NK-92 treated with Interleukin-12 subunit alpha and Interleukin-12 subunit beta, amount 100 ng/mL, for 24 hours (cell line): ENCODE results near the gene UBE2H.
"Not testable (repeated sequence)": the region's sequence is repeated elsewhere in the genome, so short reads cannot be mapped to it uniquely, and the experiment has no call there.

Source experiments
- DNase-seq: peaks from one replicate; lab custom pipeline; 2025; lab: John Stamatoyannopoulos, UW

The UBE2H gene

DNA sequence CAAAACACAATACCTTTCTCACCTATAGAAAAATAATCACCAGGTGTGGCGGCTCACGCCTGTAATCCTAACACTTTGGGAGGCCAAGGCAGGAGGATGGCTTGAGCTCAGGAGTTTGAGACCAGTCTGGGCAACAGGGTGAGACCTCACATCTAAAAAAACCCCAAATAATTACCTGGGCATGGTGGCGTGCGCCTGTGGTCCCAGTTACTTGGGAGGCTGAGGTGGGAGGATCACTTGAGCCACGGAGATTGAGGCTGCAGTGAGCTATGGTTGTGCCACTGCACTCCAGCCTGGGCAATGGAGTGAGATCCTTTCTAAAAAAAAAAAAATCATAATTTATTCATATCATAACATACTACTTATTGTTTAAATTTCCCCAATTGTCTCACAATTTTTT, 129.6 kb downstream of the UBE2H start:
- not testable (repeated sequence) for DNase-seq

DNA sequence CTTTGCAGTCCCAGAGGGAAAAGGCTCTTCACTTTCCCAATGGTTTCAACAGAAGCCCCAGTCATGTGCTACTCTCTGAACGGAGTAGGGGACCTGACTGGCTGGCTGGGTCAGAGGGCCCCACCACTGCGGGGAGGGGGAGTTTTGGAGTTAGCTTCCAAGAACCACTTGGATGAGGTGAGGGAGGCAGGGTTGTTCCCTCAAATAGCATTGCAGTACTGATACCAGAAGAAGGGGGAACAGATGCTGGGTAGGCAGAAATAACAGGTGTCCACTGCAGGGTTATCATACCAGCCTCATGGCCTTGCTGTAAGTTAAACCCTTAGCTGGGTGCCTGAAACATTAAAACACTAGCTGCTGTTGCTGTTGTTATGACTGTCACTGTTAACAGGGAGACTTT, 131.3 kb downstream of the UBE2H start:
- DNase-seq: no peak

DNA sequence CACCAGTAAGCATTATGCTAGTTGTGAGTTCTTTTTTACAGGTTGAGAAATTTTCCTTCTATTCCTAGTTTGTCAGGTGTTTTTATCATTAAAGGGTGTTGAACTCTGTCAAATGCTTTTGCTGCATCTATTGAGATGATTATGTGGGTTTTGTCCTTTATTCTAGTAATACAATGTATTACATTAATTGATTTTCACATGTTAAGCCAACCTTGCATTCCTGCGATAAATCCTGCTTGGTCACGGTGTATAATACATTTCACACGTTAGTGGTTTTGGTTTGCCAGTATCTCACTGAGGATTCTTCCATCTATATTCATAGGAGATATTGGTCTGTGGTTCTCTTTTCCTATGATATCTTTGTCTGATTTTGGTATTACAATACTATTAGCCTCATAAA, 136.0 kb downstream of the UBE2H start:
- no peak for DNase-seq

DNA sequence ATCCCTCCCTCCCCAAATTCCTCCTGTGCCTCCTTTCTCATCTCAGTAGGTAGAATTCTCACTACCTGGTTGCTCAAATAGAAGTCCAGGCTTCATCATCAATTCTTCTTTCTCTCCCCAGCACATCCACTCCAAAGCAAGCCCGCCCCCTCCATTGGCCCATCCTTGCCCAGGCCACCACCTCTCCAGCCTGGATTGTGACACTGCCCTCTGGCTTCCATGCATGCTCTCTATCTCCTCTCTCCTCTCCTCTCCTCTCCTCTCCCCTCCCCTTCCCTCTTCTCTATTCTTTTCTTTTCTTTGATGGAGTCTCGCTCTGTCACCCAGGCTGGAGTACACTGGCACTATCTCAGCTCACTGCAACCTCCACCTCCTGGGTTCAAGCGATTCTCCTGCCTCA, 144.9 kb downstream of the UBE2H start:
- DNase-seq: no peak

DNA sequence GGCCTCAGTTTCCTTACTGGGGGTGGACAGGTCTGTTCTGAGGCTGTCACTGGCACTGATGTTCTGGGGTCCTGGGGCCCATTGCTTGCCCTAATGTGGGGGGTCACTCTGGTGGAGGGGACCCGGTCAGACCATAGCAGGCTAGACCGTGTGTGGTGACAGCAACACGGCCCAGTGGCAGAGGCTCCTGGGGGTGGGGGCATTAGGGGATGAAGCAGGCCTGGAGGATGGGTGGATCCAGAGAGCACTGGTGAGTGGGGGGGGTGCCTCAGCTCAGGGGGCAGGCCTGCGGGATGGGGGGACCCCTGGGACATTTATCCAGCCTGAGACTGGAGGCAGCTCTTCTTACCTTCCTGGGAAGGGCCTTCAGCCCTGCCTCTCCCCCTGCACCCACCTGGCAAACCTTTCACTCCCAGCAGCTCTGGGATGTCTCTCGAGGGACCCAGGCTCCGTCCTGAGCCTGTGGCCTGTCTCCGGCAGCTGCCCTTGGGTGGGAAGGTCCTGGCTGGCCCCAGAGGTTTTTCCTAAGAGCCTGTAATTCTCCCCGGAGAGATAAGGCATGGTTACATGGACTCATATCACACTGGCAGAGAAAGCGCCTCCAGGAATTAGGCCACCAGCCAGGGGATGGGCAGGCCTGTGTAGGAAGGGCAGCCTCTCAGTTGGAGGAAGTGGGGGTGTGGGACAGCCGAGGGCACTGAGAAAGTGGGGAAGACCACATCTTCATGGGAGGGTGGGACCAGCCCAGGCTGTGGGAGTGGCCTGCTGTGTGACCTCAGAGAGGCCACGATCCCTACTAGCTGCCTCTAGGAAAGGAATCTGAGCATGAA, 147.7 kb downstream of the UBE2H start:
- DNase-seq: no peak

DNA sequence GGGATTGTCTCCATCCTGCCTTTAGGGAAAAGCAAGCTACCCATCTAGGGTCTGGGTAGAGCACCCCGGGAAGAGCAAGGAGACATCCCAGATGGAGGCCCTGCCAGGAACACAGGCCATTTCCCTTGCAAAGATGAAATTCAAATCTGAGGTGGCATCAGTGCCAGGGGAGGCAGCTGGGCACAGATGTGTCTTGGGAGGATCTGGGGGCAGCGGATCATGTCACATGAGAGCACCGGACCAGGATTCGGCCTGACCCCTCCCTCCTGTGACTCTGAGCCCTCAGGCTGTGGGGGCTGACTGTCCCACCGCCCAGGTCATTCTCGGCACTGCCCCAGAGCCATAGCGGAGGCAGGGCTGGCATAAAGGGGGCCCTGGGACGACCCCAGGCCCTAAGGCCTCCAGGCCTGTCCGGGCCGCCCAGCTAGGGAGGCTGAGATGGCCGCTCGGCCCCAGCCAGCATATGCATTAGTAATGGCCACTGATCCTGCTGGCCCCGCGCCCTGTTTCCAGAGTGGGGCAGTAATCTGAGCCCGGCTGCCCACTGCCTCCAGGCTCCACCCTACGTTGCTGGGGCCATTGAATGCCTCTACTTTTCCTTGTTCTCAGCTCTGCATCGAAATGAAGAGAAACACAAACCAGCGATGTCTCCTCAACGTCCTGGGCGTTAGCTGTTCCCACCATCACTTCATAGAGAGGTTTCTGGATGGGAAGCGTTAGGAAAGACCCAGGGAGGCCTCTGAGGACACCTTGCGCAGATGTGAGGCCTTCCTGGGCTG, 148.5 kb downstream of the UBE2H start:
- DNase-seq: no peak

DNA sequence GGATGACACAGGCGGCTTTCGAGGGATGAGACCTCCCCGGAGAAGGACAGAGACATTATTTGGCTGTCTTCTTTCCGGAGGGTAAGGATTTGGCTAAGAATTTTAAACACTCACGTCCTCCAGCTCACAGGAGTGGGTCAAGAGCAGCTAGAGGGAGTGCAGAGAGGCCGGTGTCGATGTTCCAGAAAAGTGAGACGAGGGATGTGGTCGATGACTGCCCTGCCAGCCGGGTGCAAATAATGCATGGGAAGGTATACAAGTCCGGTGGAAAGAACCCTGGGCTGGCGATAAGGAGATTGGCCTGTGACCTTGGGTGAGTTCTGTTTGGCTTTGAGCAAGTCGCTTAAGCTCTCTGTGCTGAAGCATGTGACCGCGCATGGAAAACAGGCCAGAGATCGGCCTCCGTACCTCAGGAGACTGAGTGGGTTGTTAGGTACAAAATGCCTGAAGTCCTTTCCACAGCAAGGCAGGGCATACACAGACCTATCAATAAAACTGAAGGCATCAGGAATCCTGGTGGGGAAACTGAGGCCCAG, 149.1 kb downstream of the UBE2H start:
- DNase-seq: no peak

DNA sequence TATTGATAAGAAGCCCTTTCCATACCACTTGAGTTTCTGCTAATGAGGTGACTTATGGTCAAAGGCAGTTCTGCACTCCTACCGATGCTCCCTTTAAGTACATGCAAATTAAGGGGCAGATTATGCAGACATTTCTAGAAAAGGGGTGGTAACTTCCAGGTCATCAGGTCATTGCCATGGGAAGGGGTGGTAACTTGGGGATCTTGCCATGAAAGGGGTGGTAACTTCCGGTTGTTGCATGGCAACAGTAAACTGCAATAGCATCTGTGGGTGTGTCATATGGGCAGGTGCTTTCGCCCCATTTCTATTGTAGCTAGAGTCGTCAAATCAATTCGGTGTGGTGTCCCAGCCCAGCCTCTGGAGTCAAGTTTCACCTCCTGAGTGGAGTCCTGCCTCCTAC, 150.9 kb downstream of the UBE2H start:
- no peak for DNase-seq

DNA sequence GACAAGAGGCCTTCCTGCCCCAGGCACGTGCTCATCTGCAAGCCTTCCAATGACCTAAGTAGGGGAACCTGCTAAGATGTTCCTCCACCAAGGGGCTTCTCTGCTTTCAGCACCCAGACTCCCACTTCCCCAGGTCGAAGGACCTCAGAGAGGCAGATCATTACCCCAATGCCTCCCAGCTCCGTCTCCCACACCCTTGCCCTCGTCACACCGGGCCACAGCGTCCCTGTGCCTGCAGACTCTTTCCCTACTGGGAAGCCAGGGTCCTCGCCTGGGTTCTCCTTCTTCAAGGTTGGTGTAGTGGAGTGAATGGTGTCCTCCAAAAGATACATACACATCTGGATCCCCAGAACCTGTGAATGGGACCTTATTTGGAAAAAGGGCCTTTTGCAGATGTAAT, 151.9 kb downstream of the UBE2H start:
- DNase-seq: no peak

DNA sequence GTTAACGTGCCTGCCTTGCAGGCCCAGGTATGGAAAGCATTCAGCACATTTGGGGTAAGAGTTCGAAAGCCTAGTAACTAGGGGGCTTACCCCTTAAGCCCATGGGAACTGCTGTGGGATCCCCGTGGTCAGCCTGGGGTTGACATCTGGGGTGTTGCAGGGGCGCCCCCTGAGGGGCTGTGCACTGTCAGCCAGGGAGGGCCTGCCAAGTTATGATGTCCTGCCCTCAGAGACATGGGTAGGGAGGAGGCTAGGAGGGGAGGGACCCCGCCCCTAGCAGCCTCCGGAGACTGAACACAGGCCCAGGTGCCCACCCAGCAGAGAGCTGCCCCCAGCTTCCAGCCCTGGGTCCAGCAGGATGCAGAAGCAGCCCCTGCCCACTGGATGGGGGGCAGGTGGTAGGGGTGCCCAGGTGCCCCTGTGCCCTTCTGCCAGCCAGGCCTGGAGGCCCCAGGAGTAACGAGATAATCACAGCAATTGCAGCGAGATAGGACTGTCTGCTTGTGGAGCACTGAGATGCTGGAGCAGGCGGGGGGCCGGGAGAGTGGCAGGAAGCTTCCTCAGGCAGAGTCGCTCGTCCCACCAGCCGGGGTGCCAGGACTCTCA, 153.3 kb downstream of the UBE2H start:
- DNase-seq: no peak

DNA sequence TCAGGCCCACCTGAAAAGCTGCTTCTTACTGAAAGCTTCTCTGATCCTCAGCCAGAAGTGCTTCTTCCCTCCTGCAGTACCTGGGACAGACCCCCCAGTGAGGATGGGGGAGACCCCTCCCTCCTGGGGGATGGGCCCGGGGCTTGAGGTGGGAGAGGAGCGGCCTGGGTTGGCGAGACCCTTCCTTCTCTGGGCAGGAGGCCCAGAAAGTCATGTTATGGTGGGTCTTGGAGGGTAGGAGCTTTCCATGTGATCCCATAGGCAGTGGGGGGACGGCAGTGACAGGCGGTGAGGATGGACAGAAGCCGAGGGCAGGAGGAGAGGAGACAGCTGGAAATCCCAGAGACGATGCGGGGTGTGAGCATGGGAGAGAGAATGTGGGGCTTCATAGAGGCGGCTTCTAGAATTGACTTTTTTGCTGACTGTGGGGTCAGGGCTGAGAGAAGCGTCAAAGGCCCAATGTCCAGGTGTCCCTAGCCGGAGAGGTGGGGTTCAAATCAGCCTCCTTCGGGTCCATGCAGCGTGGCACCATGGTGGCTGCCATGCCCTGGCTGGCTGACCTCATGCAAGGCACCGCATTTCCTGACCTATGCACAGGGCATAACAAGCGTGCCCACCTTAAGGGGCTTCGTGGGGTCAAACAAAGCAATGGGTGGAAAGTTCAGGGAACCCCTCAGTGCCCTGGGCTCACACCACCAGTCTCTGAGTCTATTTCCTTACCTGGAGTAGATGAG, 154.0 kb downstream of the UBE2H start:
- DNase-seq: no peak

DNA sequence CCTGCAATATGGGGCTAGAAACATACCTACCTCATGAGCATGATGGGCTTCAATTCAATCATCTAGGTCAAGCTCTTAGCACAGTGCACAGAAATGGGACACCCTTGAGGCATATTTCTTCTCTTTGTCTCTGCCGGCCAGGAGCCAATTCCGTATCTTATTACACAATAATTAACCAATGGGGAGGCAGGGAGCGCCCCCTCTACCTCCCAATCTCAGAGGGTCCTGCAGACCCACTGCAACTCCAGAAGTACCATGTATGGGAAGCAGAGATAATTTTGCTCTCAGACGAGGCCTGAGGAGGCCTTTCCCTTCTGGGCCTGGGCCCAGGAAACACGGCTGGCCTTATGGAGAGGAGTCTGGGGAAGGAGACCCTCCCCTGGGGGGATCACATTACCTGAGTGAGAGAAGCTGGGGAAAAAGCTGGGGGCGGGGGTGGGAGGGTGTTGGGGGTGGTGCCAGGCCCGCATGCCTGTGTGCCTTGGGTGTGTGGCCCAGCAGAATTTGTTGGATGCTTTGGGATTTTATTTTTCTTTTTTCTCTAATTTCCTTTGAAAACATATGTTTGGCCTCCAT, 155.5 kb downstream of the UBE2H start:
- DNase-seq: no peak

DNA sequence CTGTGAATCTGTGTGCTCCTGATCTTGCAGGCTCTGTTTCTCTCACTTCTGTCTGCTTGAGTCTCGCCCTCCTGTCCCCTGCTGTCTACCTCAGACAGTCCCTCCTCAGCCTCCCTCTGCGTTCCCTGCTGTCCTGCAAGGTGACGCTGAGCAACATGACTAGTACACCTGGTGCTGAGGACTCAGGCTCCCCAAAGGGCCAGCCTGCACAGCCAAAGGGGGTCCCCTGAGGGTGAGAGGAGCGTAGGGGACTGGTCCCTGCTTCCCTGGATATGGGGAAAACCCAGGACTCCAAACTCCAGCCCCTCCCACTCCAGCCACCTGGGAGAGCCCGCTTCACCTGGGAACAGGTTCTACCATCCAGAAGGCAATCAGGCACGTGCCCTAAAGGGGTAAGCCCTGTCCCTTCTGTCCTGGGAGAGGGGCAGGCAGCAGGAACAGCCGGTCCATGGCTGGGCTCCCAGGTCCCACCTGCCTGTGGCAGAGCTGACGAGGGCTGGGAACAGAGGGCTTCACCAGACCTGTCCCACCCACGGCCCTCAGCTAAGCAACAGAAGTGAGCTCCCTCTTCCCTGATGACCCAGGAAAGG, 156.5 kb downstream of the UBE2H start:
- DNase-seq: no peak

DNA sequence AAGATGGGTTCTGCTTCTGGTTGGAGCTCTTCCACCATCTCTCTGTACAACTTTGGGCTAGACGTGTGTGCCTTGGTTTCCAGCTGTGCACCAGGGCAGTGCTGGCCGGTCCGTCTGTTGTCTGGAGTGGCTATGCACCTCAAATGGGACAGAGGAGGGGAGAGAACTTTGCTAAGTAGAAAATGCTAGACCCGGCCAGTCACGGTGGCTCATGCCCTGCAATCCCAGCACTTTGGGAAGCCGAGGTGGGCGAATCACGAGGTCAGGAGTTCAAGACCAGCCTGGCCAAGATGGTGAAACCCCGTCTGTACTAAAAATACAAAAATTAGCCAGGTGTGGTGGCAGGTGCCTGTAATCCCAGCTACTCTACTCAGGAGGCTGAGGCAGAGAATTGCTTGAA, 158.3 kb downstream of the UBE2H start:
- not testable (repeated sequence) for DNase-seq

DNA sequence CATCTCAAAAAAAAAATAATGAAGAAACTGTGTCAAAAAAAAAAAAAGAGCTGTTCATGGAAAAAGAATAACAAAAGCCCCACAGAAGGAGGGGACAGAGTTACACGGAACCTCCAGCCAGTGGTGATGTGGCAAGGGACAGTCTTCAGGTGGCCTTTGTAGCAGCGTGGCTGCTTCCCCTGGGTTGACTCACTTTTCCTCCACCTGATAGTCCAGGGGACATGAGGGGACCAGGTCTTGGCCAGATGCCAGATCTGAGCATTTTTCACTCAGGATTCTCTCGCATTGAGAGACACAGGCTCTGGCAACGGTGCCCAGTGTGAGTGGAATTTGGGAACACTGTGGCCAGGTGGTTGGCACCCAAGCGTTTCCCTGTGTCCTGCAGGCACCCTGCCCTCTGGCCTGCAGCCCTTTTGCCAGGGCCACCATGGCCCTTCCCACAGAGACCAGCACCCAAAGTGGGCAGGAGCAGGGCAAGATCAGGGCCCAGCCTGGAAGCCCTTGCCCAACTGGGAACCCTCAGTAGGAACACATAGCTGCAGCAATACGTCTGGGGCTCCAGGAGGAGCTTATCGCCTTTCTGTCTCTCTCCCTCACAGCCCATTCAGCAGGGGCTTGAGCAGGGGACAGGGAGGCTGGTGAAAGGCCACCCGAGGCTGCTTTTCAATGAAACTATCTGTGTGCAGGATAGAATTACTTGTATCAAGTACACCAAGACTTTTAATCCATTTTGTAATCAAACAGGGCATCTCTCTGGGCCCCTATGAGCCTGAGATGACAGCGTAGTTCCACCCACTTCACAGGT, 159.1 kb downstream of the UBE2H start:
- no peak for DNase-seq

DNA sequence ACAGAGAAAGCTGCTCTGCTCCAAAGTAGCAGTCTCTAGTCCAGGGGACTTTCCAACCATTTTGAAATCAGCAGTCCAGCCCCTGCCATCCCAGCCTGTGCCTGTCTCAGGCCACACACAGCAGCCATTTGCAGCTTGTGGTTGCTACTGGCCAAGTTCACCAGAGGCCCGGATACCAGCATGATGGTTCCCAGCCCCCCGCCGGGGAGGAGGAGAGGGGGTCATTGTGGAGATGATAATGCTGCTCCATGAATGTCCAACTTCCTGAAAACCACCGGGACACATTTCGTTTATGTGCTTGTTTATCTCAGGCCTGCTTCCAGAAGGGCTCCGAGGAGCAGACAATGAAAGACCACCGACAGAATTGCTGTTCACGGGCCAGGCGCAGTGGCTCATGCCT, 160.0 kb downstream of the UBE2H start:
- DNase-seq: no peak

DNA sequence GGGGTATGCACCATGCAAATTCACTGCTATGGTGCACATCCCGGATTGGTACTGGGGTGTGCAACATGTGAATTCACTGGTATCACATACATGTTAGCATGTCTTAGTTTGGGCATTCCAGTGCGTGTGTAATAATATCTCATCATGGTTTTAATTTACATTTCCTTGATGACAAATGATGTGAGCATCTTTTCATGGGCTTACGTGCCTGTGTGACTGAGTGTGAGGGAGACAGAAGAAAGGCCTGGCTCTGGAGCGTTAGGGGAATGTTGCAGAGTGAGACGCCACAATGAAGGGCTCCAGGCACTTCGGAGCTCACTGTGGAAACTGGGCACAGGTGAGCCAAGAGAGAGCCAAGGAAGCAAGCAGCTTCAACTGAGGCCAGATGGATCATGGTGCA, 162.6 kb downstream of the UBE2H start:
- DNase-seq: no peak

DNA sequence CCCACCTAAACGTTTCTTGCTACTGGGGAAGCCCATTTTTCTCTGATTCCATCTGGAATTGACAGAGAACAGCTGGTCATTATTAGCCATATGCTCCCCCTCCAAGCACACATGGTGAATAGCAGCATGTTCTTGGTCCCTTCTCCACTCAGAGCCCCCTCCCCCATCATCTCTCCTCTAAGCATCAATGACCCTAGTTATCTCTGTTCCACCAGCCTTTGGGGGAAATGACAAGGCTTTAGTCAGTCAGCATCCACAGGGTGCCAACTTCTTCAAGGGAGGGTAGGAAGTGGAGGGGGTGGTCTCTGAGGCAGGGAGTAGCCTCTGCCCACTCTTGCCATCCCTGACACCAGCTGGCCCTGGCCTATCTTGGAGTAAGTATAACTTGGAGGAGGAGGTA, 163.1 kb downstream of the UBE2H start:
- DNase-seq: no peak

DNA sequence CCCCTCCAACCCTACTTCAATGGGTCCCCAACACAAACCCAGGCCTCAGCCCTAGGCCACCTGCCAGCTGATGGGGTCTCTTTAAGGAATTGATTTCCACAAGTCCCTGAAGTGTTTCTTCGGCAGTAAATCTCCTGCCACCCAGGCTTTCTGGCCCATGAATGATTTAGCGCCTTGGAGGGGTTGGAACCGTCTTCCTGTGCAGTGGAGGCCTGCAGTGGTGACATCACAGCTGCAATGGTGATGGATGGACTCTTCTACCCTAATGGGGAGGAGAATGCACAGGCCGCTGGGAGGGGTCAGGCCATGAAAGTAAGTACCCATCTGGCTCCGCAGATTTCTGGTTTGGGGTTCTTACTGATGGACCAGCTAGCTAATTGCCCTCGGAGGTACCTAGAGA, 163.8 kb downstream of the UBE2H start:
- no peak for DNase-seq

DNA sequence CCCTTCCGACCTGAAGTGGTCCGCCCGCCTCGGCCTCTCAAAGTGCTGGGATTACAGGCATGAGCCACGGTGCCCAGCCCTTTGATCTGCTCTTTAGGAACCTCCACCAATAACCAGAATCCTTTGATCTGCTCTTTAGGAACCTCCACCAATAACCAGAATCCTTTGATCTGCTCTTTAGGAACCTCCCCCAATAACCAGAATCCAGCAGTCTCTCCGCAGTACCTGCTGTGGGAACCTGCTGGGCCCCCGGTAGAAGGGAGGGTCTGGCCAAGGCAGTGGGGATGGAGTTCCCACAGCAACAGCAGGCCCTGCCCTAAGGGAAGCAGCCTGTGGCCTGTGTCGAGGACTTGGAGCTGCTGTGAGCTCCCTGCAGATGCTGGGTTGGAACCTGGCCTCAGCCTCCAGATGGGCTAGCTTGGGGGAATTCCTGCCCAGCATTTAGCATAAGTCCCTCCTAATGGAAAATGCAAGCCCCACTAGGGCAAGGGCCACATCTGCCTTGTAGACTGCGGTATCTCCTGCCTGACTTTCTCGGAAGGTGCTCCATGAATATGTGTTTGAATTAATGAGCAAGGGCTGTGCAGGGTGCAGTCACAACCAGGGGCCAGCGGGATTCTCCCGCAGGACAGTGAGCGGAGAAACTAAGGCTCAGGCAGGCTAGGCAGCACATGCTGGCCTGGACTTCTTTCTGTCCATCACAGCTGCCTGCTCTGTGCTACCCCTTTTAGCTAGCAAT, 165.8 kb downstream of the UBE2H start:
- DNase-seq: no peak
